ENCODE results near the gene TTLL5.

DNA sequence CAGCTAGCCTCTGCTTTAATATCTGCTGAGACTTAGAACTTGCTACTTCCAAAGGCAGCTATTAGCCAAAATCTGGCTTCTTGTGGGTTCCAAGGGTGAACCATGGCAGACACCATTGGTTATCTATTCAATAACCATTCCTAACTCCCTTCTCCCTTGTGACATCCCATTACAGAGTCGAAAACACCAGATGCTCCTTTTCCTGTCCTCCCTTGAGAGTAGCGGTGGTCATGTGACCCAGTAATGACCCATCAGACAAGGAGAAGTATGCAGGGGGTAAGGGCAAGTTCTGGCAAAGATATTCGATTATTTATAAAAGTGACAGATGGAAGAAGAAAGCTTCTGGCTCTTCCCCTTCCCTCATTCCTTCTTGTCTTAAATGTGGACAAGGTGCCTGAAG lies 300.6 kb downstream of the TTLL5 start:
- TF ChIP-seq, protein P1, sequence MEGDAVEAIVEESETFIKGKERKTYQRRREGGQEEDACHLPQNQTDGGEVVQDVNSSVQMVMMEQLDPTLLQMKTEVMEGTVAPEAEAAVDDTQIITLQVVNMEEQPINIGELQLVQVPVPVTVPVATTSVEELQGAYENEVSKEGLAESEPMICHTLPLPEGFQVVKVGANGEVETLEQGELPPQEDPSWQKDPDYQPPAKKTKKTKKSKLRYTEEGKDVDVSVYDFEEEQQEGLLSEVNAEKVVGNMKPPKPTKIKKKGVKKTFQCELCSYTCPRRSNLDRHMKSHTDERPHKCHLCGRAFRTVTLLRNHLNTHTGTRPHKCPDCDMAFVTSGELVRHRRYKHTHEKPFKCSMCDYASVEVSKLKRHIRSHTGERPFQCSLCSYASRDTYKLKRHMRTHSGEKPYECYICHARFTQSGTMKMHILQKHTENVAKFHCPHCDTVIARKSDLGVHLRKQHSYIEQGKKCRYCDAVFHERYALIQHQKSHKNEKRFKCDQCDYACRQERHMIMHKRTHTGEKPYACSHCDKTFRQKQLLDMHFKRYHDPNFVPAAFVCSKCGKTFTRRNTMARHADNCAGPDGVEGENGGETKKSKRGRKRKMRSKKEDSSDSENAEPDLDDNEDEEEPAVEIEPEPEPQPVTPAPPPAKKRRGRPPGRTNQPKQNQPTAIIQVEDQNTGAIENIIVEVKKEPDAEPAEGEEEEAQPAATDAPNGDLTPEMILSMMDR (IDR thresholded peaks at IDR 0.05): no peak
- no peak for TF ChIP-seq POLR2A (IDR thresholded peaks at IDR 0.05)
